K562 (cell line): ENCODE results near the gene BNIP1. TPM values are rescaled to one million over a fixed set of nuclear protein-coding genes. Genes with fewer than 3 reads are reported as not detected.

Source experiments
- KDM1A ChIP-seq, 2 experiments: fragments of 450-650 bp; IDR thresholded peaks; 2 replicates each; pipeline ENCODE4 v1.6.1; 2016; ENCODE audit warnings: mild to moderate bottlenecking in 2 of 2
- polyA plus RNA-seq, 8 experiments: library from polyadenylated mRNA; depleted of rRNA in 4 of 8; stranded (reverse) in 5 of 8; unstranded in 3 of 8; fragments of >200 nt; fragmentation: Nextera tagmentation in 2 of 8; fragmentation: Illumina TruSeq in 1 of 8; extraction: Ambion mirVana in 2 of 8; extraction: Trizol in 1 of 8; gene quantifications; 2 replicates each; pipeline versions ENCODE4 v1.2.1 to v1.2.3, GENCODE V29; 2011 to 2014; ENCODE audit warnings: inconsistent platforms in 1 of 8, missing spikeins in 1 of 8
- total RNA-seq, 7 experiments: library from RNA; depleted of rRNA in 6 of 7; stranded (reverse); fragments of >200 nt in 6 of 7; fragmentation: Illumina TruSeq in 2 of 7; extraction: Trizol in 2 of 7; gene quantifications; 2 replicates each; pipeline versions ENCODE4 v1.2.1 to v1.2.3, GENCODE V29; 2011 to 2021; ENCODE audit warnings: low replicate concordance in 1 of 7
- TF ChIP-seq, protein P1 (sequence below), 2 experiments: fragments of 450-650 bp; formaldehyde crosslinking in 1 of 2; IDR thresholded peaks; 2 replicates each; pipeline versions ENCODE4 v1.4.0 to v1.6.1; 2014 to 2020; ENCODE audit warnings: mild to moderate bottlenecking in 2 of 2, borderline replicate concordance in 1 of 2, low read depth in 1 of 2

Gene BNIP1
- total and polyA plus RNA-seq, 9 of the 15 experiments (the other 6 are each of a cell fraction or from before 2014, with no cell fraction given): 18.8 to 65.0 (median 26.2) TPM

DNA sequence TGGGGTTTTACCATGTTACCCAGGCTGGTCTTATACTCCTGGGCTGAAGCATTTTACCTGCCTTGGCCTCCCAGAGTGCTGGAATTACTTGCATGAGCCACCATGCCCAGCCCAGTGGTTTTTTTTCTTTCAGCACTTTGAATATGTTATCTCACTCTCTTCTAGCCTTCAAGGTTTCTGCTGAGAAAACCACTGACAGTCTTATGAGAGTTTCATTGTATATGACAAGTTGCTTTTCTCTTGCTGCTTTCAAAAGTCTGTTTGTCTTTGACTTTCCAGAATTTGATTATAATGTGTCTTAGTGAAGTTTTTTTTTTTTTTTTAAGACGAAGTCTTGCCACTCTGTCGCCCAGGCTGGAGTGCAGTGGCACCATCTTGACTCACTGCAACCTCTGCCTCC is 43.1 kb upstream of the BNIP1 start (continued):
- TF ChIP-seq, protein P1, sequence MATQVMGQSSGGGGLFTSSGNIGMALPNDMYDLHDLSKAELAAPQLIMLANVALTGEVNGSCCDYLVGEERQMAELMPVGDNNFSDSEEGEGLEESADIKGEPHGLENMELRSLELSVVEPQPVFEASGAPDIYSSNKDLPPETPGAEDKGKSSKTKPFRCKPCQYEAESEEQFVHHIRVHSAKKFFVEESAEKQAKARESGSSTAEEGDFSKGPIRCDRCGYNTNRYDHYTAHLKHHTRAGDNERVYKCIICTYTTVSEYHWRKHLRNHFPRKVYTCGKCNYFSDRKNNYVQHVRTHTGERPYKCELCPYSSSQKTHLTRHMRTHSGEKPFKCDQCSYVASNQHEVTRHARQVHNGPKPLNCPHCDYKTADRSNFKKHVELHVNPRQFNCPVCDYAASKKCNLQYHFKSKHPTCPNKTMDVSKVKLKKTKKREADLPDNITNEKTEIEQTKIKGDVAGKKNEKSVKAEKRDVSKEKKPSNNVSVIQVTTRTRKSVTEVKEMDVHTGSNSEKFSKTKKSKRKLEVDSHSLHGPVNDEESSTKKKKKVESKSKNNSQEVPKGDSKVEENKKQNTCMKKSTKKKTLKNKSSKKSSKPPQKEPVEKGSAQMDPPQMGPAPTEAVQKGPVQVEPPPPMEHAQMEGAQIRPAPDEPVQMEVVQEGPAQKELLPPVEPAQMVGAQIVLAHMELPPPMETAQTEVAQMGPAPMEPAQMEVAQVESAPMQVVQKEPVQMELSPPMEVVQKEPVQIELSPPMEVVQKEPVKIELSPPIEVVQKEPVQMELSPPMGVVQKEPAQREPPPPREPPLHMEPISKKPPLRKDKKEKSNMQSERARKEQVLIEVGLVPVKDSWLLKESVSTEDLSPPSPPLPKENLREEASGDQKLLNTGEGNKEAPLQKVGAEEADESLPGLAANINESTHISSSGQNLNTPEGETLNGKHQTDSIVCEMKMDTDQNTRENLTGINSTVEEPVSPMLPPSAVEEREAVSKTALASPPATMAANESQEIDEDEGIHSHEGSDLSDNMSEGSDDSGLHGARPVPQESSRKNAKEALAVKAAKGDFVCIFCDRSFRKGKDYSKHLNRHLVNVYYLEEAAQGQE (IDR thresholded peaks at IDR 0.05; ENCODE audit: borderline replicate concordance): no peak
- TF ChIP-seq, protein P1 (CRISPR knock-in tag; IDR thresholded peaks at IDR 0.05; ENCODE audit: low read depth): no peak
- no peak for TF ChIP-seq KDM1A (IDR thresholded peaks at IDR 0.05)
